SU-DHL-6 (cell line): ENCODE measurements around the gene RD3L.

Experiments used
- H2AFZ ChIP-seq: fragments of 200-600 bp; sonication (generic); 2 replicates; pipeline ENCODE4 v1.6.1; 2014; ENCODE audit warnings: low read depth, mild to moderate bottlenecking, moderate library complexity, mixed read lengths, antibody characterized with exemption, low read length; ENCODE audit not compliant: severe bottlenecking
- H3F3A ChIP-seq: fragments of 200-600 bp; shearing (Covaris generic); 2 replicates; pipeline ENCODE4 v1.6.0; 2016; ENCODE audit warnings: antibody characterized with exemption, mild to moderate bottlenecking; ENCODE audit not compliant: insufficient read depth
- H3K27ac ChIP-seq: fragments of 200-600 bp; sonication (generic); 2 replicates; pipeline ENCODE4 v1.5.1; 2016; ENCODE audit warnings: low read depth, mild to moderate bottlenecking, low read length, moderate library complexity, mixed read lengths
- H3K27me3 ChIP-seq: fragments of 200-600 bp; sonication (generic), shearing (Covaris generic); 2 replicates; pipeline ENCODE4 v1.6.0; 2014; ENCODE audit warnings: mild to moderate bottlenecking, low read length
- H3K36me3 ChIP-seq: fragments of 200-600 bp; sonication (generic); 2 replicates; pipeline ENCODE4 v1.6.1; 2014; ENCODE audit warnings: mild to moderate bottlenecking, low read length, mixed read lengths
- H3K4me2 ChIP-seq: fragments of 300-600, 200-600 bp; shearing (Covaris generic), sonication (generic); 2 replicates; pipeline ENCODE4 v1.6.0; 2014; ENCODE audit warnings: low read length, low read depth, mild to moderate bottlenecking; ENCODE audit not compliant: poor library complexity, severe bottlenecking
- H3K4me3 ChIP-seq: fragments of 200-600 bp; sonication (generic); 2 replicates; pipeline ENCODE4 v1.5.1; 2014; ENCODE audit warnings: antibody characterized with exemption, low read length, mild to moderate bottlenecking, mixed read lengths; ENCODE audit not compliant: insufficient read depth, poor library complexity, severe bottlenecking
- H3K79me2 ChIP-seq: fragments of 200-600 bp; sonication (generic); 2 replicates; pipeline ENCODE4 v1.6.1; 2014; ENCODE audit warnings: mild to moderate bottlenecking, low read length, moderate library complexity; ENCODE audit not compliant: insufficient read depth
- H3K9ac ChIP-seq: fragments of 200-600 bp; sonication (generic); 2 replicates; pipeline ENCODE4 v1.7.0; 2014; ENCODE audit warnings: mild to moderate bottlenecking, low read length
- H3K9me2 ChIP-seq: fragments of 200-600 bp; sonication (generic); replicated peaks from 2 replicates; pipeline ENCODE4 v1.6.1; 2014; ENCODE audit warnings: low read length; ENCODE audit not compliant: insufficient read depth
- H3K9me3 ChIP-seq: fragments of 200-600 bp; sonication (generic); 2 replicates; pipeline ENCODE4 v1.6.1; 2014; ENCODE audit warnings: low read length, mixed read lengths; ENCODE audit not compliant: insufficient read depth
- H4K20me1 ChIP-seq: fragments of 200-600 bp; sonication (generic); 2 replicates; pipeline ENCODE4 v1.6.1; 2014; ENCODE audit warnings: low read depth, mild to moderate bottlenecking, antibody characterized with exemption, low read length, moderate library complexity, mixed read lengths
- EZH2phosphoT487 ChIP-seq: fragments of 200-600 bp; sonication (generic), shearing (Covaris generic); conservative IDR thresholded peaks from 2 replicates; pipeline ENCODE4 v1.6.1; 2018; ENCODE audit warnings: mild to moderate bottlenecking, antibody characterized with exemption, low read length, moderate library complexity, mixed read lengths
- TF ChIP-seq, protein P1 (sequence below): fragments of 200-600 bp; sonication (generic); IDR thresholded peaks from one replicate; pipeline ENCODE4 v1.5.1; 2017; ENCODE audit warnings: antibody characterized with exemption, mild to moderate bottlenecking, low read length, moderate library complexity; ENCODE audit not compliant: insufficient read depth, poor library complexity, severe bottlenecking

Gene RD3L

DNA sequence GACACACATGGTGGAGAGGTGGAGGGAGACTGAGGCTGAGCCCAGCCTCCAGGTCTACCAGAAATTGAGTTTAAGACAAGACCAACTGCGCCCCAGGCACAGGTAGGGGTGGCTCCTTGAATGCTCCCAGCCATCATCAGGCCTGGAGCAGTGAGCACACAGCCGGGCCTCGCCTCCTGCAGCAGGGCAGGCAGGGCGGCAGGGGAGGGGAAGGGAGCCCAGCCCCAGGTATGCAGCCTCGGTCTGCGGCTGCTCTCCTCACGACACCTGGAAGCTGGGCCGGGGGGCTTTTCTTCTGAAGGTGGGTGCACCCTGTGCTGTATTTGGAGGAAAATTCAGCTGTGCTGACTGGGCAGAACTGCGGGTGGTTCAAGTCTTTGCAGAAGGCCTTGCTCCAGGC lies 43.6 kb downstream of the RD3L start:
- Histone ChIP-seq H3K4me3 (no peak overlapping the region), H3K79me2 (no peaks in the 10 kb centered on the region), H4K20me1 (no peaks in the 10 kb centered on the region), H3K36me3 (no peaks in the 10 kb centered on the region), H3K27me3 (no peaks in the 10 kb centered on the region), H3K9me3 (no peaks in the 10 kb centered on the region), H3F3A (no peaks in the 10 kb centered on the region), H3K9ac (no peak overlapping the region), H3K9me2 (no peaks in the 10 kb centered on the region), H3K27ac (no peak overlapping the region), H2AFZ (no peak overlapping the region), H3K4me2 (no peak overlapping the region)
- TF ChIP-seq, protein P1, sequence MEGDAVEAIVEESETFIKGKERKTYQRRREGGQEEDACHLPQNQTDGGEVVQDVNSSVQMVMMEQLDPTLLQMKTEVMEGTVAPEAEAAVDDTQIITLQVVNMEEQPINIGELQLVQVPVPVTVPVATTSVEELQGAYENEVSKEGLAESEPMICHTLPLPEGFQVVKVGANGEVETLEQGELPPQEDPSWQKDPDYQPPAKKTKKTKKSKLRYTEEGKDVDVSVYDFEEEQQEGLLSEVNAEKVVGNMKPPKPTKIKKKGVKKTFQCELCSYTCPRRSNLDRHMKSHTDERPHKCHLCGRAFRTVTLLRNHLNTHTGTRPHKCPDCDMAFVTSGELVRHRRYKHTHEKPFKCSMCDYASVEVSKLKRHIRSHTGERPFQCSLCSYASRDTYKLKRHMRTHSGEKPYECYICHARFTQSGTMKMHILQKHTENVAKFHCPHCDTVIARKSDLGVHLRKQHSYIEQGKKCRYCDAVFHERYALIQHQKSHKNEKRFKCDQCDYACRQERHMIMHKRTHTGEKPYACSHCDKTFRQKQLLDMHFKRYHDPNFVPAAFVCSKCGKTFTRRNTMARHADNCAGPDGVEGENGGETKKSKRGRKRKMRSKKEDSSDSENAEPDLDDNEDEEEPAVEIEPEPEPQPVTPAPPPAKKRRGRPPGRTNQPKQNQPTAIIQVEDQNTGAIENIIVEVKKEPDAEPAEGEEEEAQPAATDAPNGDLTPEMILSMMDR = no peak

DNA sequence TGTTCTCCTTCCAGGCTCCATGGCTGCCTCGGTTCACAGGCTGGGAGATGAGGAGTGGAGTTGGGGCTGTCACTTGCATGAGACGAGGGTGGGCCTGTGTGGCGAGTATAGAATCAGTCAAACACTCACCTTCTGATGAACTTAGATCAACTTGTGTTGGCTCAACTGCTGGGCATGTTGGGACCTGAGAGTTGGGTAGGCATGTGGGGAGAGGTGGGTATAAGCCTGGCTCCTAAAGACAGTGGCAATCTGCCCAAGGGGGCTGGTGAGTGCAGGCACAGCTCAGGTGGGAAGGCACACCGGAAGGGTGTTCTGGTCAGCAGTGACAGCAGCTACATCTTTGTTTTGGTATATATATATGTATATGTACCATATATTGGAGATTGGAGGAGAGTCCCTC lies 44.1 kb downstream of the RD3L start:
- Histone ChIP-seq H3K27me3 (no peaks in the 10 kb centered on the region), H2AFZ (no peak overlapping the region), H3K4me3 (no peak overlapping the region), H3K36me3 (no peaks in the 10 kb centered on the region), H3K9me3 (no peaks in the 10 kb centered on the region), H3K9ac (no peak overlapping the region), H3K9me2 (no peaks in the 10 kb centered on the region), H3K79me2 (no peaks in the 10 kb centered on the region), H3K27ac (no peak overlapping the region), H4K20me1 (no peaks in the 10 kb centered on the region), H3K4me2 (no peak overlapping the region), H3F3A (no peaks in the 10 kb centered on the region)
- TF ChIP-seq, protein P1 = no peak
- TF ChIP-seq EZH2phosphoT487 = no peak

DNA sequence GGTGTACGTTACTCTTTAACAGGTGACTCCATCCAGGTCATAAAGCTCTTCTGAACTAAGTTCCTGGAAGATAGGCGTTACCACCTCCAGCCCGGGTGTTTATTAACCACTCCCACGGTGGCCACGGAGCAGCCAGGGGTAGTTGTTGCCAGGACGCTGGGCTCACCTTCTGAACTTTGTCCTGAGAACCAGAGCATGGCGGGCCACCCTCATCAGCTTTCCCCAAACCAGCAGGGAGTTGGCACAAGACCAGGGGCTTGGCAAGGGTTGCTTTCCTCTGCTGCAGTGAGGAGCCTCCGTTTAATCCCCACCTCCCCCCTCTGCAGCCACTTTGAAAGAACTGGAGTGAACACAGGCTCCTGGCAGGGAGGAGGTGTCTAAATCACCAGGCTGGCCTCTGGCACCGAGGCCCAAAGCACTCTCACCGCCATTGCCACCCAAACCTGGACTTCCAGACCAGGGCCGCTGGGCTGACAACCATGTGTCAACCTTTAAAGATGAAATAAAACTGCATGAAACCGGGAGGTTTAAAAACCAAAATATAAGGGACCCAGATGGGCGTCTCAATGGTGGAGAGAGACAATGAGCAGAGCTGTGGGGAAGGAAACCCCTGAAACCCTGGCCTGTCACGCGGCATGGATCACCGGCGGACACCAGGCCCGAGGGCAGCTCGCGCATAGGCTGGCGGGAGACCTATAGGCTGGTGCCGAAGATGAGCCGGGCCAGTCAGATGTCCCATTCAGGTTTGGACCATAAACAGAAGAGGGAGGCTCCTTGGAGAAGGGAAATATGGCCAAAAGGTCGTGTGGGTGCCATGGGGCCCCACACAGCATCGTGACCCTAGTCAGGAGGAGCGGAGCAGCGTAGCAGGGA lies 45.0 kb downstream of the RD3L start:
- no peak overlapping the region for H3K4me2 ChIP-seq
- no peaks in the 10 kb centered on the region for H4K20me1 ChIP-seq
- H3K79me2 ChIP-seq = no peaks in the 10 kb centered on the region
- no peaks in the 10 kb centered on the region for H3K9me3 ChIP-seq
- no peak overlapping the region for H3K9ac ChIP-seq
- no peaks in the 10 kb centered on the region for H3K27me3 ChIP-seq
- TF ChIP-seq, protein P1 = no peak
- TF ChIP-seq EZH2phosphoT487 = no peak
- no peak overlapping the region for H2AFZ ChIP-seq
- H3K9me2 ChIP-seq = no peaks in the 10 kb centered on the region
- H3K4me3 ChIP-seq = no peak overlapping the region
- H3K27ac ChIP-seq = no peak overlapping the region
- H3K36me3 ChIP-seq = no peaks in the 10 kb centered on the region
- H3F3A ChIP-seq = no peaks in the 10 kb centered on the region
